ENCODE data around the gene HOXA10. TPM values are rescaled to one million over a fixed set of nuclear protein-coding genes. Genes with fewer than 3 reads are reported as not detected.
A peak's percentile ranks its signal among the peaks of the same experiment; 100 is the strongest.

HOXA10 gene
- total and polyA plus RNA-seq, 2 donors (not counting 1 experiment from before 2014, with no cell fraction given) = 0.17 to 1.00 TPM

DNA sequence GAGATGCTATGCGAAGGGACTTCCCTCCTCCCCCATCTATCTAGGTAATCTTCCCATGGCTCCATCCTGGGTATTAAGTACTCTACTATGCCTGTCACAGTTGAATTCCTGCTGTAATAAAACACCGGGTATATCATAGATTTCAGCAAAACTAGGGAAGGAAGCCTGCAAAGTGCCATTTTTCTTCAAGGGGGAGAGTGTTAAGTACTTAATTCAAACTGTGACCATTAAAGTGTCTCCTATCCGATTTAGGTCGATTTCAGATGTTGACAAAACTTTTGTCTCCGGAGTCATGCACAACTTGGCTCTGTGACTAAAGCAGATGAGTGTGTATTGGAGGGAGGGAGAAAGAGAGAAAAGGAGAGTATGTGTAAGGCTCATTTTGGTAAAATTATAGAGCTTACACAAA, 48.1 kb downstream of the HOXA10 start:
- H3K4me3 ChIP-seq (replicated peaks in 1 of 4; ENCODE audit: control extremely low read depth in 1 of 4, insufficient read depth in 1 of 4, low read depth in 3 of 4, low read length in 4 of 4) = no peak overlapping the region
- no peak overlapping the region for H3K27ac ChIP-seq (ENCODE audit: insufficient read depth, low read length)

DNA sequence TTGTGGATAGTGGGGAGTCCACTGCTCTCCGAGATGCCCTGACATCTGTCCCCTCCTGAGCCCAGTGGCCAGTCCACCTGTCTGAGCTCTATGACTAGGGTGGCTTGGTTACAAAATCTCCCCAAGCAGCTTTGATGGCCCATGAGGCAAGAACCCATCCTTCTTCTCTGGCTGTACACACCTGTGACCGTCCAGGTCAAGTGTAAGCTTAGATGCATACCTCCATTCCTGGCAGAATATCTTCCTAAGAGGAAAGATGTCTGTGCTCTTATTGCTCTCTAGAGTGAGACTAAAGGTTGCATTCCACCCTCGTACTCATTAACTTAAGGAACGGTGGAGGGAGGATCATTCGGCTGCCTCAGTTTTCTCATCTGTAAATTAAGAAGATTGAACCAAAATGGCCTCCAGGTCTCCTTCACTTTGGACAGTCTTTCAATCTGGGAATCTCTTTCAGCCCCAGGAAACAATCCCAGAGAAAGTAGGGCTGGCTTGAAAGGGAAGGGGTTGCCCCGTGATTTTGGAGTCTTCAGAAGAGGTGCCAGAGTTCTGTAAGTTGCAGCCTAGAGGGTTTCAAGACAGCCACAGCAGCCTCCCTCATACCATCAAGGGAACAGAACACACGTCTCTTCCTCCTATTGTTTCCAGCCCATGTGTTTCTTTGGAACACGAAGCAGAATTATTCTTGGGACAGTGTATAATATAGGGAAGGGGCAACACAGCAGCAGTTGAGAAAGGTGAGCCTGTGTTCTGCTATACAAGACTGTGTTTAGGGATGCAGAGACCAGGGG, 49.0 kb downstream of the HOXA10 start:
- H3K9ac ChIP-seq (ENCODE audit: insufficient read depth, low read length) = no peak overlapping the region
- H3K79me2 ChIP-seq (ENCODE audit: control insufficient read depth, insufficient read depth, low read length) = peaks cover 19% of the 10 kb centered on the region
- H2AFZ ChIP-seq (ENCODE audit: low read length) = no peak overlapping the region
- H3K36me3 ChIP-seq (ENCODE audit: control insufficient read depth, insufficient read depth, low read length) = no peaks in the 10 kb centered on the region
- no peaks in the 10 kb centered on the region for H3K9me3 ChIP-seq (ENCODE audit: control insufficient read depth, insufficient read depth, low read depth, low read length)
- no peak overlapping the region for H3K4me2 ChIP-seq (ENCODE audit: extremely low read depth, insufficient read depth, low read length)
- TF ChIP-seq EZH2 (IDR thresholded peaks at IDR 0.05; ENCODE audit: low read length, missing control alignments) = no peak
- TF ChIP-seq, protein P1, sequence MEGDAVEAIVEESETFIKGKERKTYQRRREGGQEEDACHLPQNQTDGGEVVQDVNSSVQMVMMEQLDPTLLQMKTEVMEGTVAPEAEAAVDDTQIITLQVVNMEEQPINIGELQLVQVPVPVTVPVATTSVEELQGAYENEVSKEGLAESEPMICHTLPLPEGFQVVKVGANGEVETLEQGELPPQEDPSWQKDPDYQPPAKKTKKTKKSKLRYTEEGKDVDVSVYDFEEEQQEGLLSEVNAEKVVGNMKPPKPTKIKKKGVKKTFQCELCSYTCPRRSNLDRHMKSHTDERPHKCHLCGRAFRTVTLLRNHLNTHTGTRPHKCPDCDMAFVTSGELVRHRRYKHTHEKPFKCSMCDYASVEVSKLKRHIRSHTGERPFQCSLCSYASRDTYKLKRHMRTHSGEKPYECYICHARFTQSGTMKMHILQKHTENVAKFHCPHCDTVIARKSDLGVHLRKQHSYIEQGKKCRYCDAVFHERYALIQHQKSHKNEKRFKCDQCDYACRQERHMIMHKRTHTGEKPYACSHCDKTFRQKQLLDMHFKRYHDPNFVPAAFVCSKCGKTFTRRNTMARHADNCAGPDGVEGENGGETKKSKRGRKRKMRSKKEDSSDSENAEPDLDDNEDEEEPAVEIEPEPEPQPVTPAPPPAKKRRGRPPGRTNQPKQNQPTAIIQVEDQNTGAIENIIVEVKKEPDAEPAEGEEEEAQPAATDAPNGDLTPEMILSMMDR (conservative IDR thresholded peaks at IDR 0.05 in 1 of 2, IDR thresholded peaks at IDR 0.05 in 1 of 2; ENCODE audit: low read depth in 1 of 2, low read length in 2 of 2) = no peak
- DNase-seq (ENCODE audit: low read depth in 2 of 2) = no peak
- no peak overlapping the region for H3K27ac ChIP-seq (ENCODE audit: insufficient read depth, low read length)
- H4K20me1 ChIP-seq (ENCODE audit: control insufficient read depth, extremely low read depth, insufficient read depth, low read length) = no peaks in the 10 kb centered on the region
- H3K4me1 ChIP-seq (ENCODE audit: control insufficient read depth, extremely low read depth, insufficient read depth, low read length) = peaks cover 21% of the 10 kb centered on the region
- peak overlapping the region in 1 of 4 experiments; percentile 57 for H3K4me3 ChIP-seq (replicated peaks in 1 of 4; ENCODE audit: control extremely low read depth in 1 of 4, insufficient read depth in 1 of 4, low read depth in 3 of 4, low read length in 4 of 4)
- no peaks in the 10 kb centered on the region for H3K27me3 ChIP-seq (ENCODE audit: control insufficient read depth, insufficient read depth, low read length)

More for the DNA sequence above, 48.1 kb downstream of the HOXA10 start:
- no peaks in the 10 kb centered on the region for H3K36me3 ChIP-seq (ENCODE audit: control insufficient read depth, insufficient read depth, low read length)
- peaks cover 15% of the 10 kb centered on the region for H3K4me1 ChIP-seq (ENCODE audit: control insufficient read depth, extremely low read depth, insufficient read depth, low read length)
- TF ChIP-seq EZH2 (IDR thresholded peaks at IDR 0.05; ENCODE audit: low read length, missing control alignments) = no peak
- TF ChIP-seq, protein P1 (conservative IDR thresholded peaks at IDR 0.05 in 1 of 2, IDR thresholded peaks at IDR 0.05 in 1 of 2; ENCODE audit: low read depth in 1 of 2, low read length in 2 of 2) = no peak
- no peaks in the 10 kb centered on the region for H3K9me3 ChIP-seq (ENCODE audit: control insufficient read depth, insufficient read depth, low read depth, low read length)
- peak in 1 of 2 donors; percentile 29 for DNase-seq (ENCODE audit: low read depth in 2 of 2)
- peaks cover 19% of the 10 kb centered on the region for H3K79me2 ChIP-seq (ENCODE audit: control insufficient read depth, insufficient read depth, low read length)
- no peak overlapping the region for H3K9ac ChIP-seq (ENCODE audit: insufficient read depth, low read length)
- H3K27me3 ChIP-seq (ENCODE audit: control insufficient read depth, insufficient read depth, low read length) = no peaks in the 10 kb centered on the region
- no peak overlapping the region for H3K4me2 ChIP-seq (ENCODE audit: extremely low read depth, insufficient read depth, low read length)
- H2AFZ ChIP-seq (ENCODE audit: low read length) = no peak overlapping the region
- H4K20me1 ChIP-seq (ENCODE audit: control insufficient read depth, extremely low read depth, insufficient read depth, low read length) = no peaks in the 10 kb centered on the region

DNA sequence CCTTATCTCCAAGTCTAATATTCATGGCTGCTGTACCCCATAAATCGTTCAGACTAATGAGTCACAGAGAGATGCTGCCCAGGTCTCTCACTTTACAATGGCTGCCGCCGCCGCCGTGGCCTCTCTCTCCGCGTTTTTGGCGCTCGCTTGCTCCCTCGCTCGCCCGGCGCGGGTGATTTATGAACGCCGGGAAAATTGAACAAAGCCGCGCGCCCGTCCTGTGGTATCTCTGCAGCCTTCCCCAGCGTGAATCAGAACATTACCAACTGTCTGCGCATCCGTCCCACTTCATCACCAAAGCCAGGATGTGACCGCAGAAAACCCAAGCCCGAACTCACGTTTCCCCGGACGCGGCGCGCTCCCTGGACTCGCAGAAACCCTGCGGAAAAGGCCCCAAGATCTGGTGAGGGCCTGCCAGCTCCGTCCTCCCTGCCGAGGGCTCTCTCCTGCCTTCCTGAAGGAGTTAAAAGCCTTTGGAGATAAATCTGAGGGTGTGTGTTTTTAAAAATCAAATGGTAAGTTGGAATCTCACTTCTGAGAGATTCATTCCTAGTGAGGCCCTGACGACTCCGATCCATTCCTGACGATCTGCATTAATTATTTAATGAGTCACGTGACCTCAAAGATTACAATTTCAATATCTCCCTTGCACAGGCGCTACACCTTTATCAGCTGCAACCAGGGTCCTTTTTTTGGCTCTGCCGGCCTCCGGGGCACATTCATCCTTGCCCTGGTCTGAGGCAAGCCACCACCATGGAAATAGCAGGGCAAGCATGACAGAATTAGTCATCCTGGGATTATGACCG, 49.8 kb downstream of the HOXA10 start:
- Histone ChIP-seq H3K36me3 (ENCODE audit: control insufficient read depth, insufficient read depth, low read length) (no peaks in the 10 kb centered on the region), H3K27ac (ENCODE audit: insufficient read depth, low read length) (peak overlapping the region; percentile 74), H3K9me3 (ENCODE audit: control insufficient read depth, insufficient read depth, low read depth, low read length) (no peaks in the 10 kb centered on the region), H2AFZ (ENCODE audit: low read length) (no peak overlapping the region), H3K79me2 (ENCODE audit: control insufficient read depth, insufficient read depth, low read length) (peaks cover 22% of the 10 kb centered on the region), H3K4me2 (ENCODE audit: extremely low read depth, insufficient read depth, low read length) (peak overlapping the region; percentile 90), H3K27me3 (ENCODE audit: control insufficient read depth, insufficient read depth, low read length) (no peaks in the 10 kb centered on the region), H3K4me1 (ENCODE audit: control insufficient read depth, extremely low read depth, insufficient read depth, low read length) (peaks cover 21% of the 10 kb centered on the region), H3K9ac (ENCODE audit: insufficient read depth, low read length) (peak overlapping the region; percentile 42), H3K4me3 (replicated peaks in 1 of 4; ENCODE audit: control extremely low read depth in 1 of 4, insufficient read depth in 1 of 4, low read depth in 3 of 4, low read length in 4 of 4) (peak overlapping the region in 3 of 4 experiments; percentile 12 to 57 (median 32)), H4K20me1 (ENCODE audit: control insufficient read depth, extremely low read depth, insufficient read depth, low read length) (no peaks in the 10 kb centered on the region)
- TF ChIP-seq EZH2 (IDR thresholded peaks at IDR 0.05; ENCODE audit: low read length, missing control alignments) = no peak
- TF ChIP-seq, protein P1 (conservative IDR thresholded peaks at IDR 0.05 in 1 of 2, IDR thresholded peaks at IDR 0.05 in 1 of 2; ENCODE audit: low read depth in 1 of 2, low read length in 2 of 2) = no peak
- DNase-seq (ENCODE audit: low read depth in 2 of 2) = peak; percentile 91 to 97
